ENCODE measurements around the gene MSMP.
A peak's percentile ranks its signal among the peaks of the same experiment; 100 is the strongest.

Gene MSMP

DNA sequence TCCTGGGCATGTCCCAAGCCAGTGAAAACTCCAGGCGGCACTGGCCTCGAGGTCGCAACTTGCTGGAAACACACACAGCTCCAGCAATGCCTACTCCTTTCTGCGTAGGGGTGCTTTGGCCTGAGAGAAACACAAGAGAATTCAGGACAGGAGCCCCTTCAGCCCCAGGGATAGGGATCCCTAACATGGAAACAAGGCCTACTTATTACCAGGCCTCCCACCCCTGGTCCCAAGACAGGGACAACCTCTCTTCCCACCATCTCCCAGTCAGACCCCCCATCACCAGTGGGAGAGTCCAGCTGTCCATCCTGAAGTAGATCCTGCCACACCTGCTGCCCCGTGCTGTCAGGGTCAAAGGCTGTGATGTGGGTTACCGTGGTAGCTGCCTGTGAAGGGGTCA is 13.8 kb downstream of the MSMP start:
- no peak overlapping the region for H3K27ac ChIP-seq (ENCODE audit: low read length)
- no peak overlapping the region for H3K9ac ChIP-seq (ENCODE audit: low read length)
- H3K36me3 ChIP-seq (ENCODE audit: control insufficient read depth, low read depth, low read length): peaks cover 91% of the 10 kb centered on the region
- no peaks in the 10 kb centered on the region for H3K27me3 ChIP-seq (ENCODE audit: control insufficient read depth, insufficient read depth, low read length)
- no peak overlapping the region for H3K4me3 ChIP-seq (ENCODE audit: low read length)
- H3K9me3 ChIP-seq (ENCODE audit: control insufficient read depth, low read depth, low read length): no peaks in the 10 kb centered on the region
- H3K4me1 ChIP-seq (ENCODE audit: control insufficient read depth, low read depth, low read length): no peaks in the 10 kb centered on the region

GRCh38 chr9:35738924-35739323 is 15.2 kb downstream of the MSMP start:
- no peak overlapping the region for H3K4me3 ChIP-seq (ENCODE audit: low read length)
- no peak overlapping the region for H3K27ac ChIP-seq (ENCODE audit: low read length)
- H3K9me3 ChIP-seq (ENCODE audit: control insufficient read depth, low read depth, low read length): no peaks in the 10 kb centered on the region
- H3K9ac ChIP-seq (ENCODE audit: low read length): no peak overlapping the region
- no peaks in the 10 kb centered on the region for H3K27me3 ChIP-seq (ENCODE audit: control insufficient read depth, insufficient read depth, low read length)
- H3K36me3 ChIP-seq (ENCODE audit: control insufficient read depth, low read depth, low read length): peaks cover 92% of the 10 kb centered on the region
- H3K4me1 ChIP-seq (ENCODE audit: control insufficient read depth, low read depth, low read length): no peaks in the 10 kb centered on the region

- Histone ChIP-seq H3K27ac (ENCODE audit: low read length) (no peak overlapping the region), H3K4me1 (ENCODE audit: control insufficient read depth, low read depth, low read length) (peaks cover 4% of the 10 kb centered on the region), H3K36me3 (ENCODE audit: control insufficient read depth, low read depth, low read length) (peaks cover 85% of the 10 kb centered on the region), H3K4me3 (ENCODE audit: low read length) (no peak overlapping the region), H3K9me3 (ENCODE audit: control insufficient read depth, low read depth, low read length) (no peaks in the 10 kb centered on the region), H3K27me3 (ENCODE audit: control insufficient read depth, insufficient read depth, low read length) (no peaks in the 10 kb centered on the region), H3K9ac (ENCODE audit: low read length) (no peak overlapping the region)
Observed at GRCh38 chr9:35738186-35738585, 15.9 kb downstream of the MSMP start.

DNA sequence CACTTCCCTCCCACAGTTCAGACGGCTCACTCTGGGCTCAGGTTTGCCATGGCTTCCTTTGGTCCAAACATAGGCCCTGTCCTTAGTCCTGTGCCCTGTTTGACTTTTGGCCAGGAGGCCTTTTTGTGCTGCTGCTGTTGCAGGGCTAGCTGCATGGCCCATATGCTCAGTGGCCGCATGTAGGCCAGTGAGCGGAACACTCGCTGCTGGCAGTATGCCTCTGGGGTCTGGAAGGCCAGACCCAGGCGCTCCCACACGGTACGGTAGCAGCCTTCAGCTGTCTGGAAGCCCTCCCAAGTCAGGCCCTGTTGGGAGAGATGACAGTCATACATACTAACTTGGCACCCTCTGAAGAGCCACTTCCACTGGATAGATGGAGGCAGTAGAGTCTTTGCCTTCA is 16.9 kb downstream of the MSMP start:
- peaks cover 74% of the 10 kb centered on the region for H3K36me3 ChIP-seq (ENCODE audit: control insufficient read depth, low read depth, low read length)
- H3K4me1 ChIP-seq (ENCODE audit: control insufficient read depth, low read depth, low read length): peaks cover 4% of the 10 kb centered on the region
- H3K9ac ChIP-seq (ENCODE audit: low read length): no peak overlapping the region
- no peak overlapping the region for H3K4me3 ChIP-seq (ENCODE audit: low read length)
- no peaks in the 10 kb centered on the region for H3K27me3 ChIP-seq (ENCODE audit: control insufficient read depth, insufficient read depth, low read length)
- no peaks in the 10 kb centered on the region for H3K9me3 ChIP-seq (ENCODE audit: control insufficient read depth, low read depth, low read length)
- H3K27ac ChIP-seq (ENCODE audit: low read length): no peak overlapping the region

GRCh38 chr9:35736201-35736633 is 17.9 kb downstream of the MSMP start:
- Histone ChIP-seq H3K27me3 (ENCODE audit: control insufficient read depth, insufficient read depth, low read length) (no peaks in the 10 kb centered on the region), H3K9me3 (ENCODE audit: control insufficient read depth, low read depth, low read length) (no peaks in the 10 kb centered on the region), H3K9ac (ENCODE audit: low read length) (no peak overlapping the region), H3K4me1 (ENCODE audit: control insufficient read depth, low read depth, low read length) (peaks cover 5% of the 10 kb centered on the region), H3K36me3 (ENCODE audit: control insufficient read depth, low read depth, low read length) (peaks cover 67% of the 10 kb centered on the region), H3K27ac (ENCODE audit: low read length) (no peak overlapping the region), H3K4me3 (ENCODE audit: low read length) (no peak overlapping the region)

- H3K9me3 ChIP-seq (ENCODE audit: control insufficient read depth, low read depth, low read length): no peaks in the 10 kb centered on the region
- no peak overlapping the region for H3K27ac ChIP-seq (ENCODE audit: low read length)
- peaks cover 48% of the 10 kb centered on the region for H3K36me3 ChIP-seq (ENCODE audit: control insufficient read depth, low read depth, low read length)
- no peak overlapping the region for H3K4me3 ChIP-seq (ENCODE audit: low read length)
- H3K9ac ChIP-seq (ENCODE audit: low read length): no peak overlapping the region
- no peaks in the 10 kb centered on the region for H3K27me3 ChIP-seq (ENCODE audit: control insufficient read depth, insufficient read depth, low read length)
- H3K4me1 ChIP-seq (ENCODE audit: control insufficient read depth, low read depth, low read length): peaks cover 25% of the 10 kb centered on the region
Observed at GRCh38 chr9:35734096-35734495, 20.0 kb downstream of the MSMP start.

DNA sequence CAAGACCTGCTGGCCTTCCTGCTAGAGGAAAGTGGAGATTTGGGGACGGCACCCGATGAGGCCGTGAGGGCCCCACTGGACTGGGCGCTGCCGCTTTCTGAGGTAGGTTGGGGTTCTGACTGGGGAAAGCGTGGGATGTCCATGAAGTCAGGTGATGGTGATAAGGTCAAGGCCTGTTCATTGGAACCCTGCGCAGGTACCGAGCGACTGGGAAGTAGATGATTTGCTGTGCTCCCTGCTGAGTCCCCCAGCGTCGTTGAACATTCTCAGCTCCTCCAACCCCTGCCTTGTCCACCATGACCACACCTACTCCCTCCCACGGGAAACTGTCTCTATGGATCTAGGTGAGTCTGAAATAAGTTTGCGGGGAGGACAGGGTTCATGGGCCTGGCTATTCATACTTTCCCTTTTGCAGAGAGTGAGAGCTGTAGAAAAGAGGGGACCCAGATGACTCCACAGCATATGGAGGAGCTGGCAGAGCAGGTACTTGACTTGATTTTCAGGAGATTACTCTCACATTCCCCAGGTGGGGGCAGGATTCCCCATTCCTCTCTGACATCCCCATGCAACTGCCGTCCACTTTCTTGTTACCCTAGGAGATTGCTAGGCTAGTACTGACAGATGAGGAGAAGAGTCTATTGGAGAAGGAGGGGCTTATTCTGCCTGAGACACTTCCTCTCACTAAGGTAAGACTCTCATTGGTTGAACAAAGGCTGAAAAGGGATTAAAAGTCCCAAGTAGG is 21.1 kb downstream of the MSMP start:
- Histone ChIP-seq H3K9ac (ENCODE audit: low read length) (peak overlapping the region; percentile 77), H3K36me3 (ENCODE audit: control insufficient read depth, low read depth, low read length) (peaks cover 37% of the 10 kb centered on the region), H3K4me1 (ENCODE audit: control insufficient read depth, low read depth, low read length) (peaks cover 33% of the 10 kb centered on the region), H3K27ac (ENCODE audit: low read length) (peak overlapping the region; percentile 52), H3K4me3 (ENCODE audit: low read length) (peak overlapping the region; percentile 93), H3K27me3 (ENCODE audit: control insufficient read depth, insufficient read depth, low read length) (no peaks in the 10 kb centered on the region), H3K9me3 (ENCODE audit: control insufficient read depth, low read depth, low read length) (no peaks in the 10 kb centered on the region)

DNA sequence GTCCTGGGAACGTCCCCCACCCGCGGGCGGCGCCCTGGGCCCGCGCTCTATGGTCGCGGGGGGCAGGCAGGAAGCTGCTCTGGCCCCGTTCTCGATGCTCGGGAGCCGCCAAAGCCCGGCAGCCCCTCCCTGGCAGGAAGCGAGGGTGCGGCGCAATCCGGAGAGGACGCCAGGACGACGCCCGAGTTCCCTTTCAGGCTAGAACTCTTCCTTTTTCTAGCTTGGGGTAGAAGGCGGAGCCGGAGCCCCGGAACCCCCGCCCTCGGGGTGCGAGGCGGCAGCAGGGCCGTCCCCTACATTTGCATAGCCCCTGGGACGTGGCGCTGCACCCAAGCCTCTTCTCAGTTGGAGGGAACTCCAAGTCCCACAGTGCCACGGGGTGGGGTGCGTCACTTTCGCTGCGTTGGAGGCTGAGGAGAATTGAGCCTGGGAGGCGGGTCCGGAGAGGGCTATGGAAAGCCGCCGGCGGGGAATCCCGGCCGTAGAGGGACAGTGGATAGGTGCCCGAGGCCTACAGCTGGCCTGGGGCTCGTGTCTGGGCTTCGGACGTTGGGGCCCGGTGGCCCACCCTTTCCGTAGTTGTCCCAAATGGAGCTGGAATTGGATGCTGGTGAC is 21.8 kb downstream of the MSMP start, which contains the start of the genes CREB3 and TLN1:
Gene CREB3 (plus strand): TSS at position 482 of the 615 bp plus-strand sequence. CDS start 107 bp downstream, at position 589.
Gene TLN1 (minus strand): TSS at position 11 of the 615 bp plus-strand sequence. CDS start 6,501 bp downstream, outside the sequence.
- Histone ChIP-seq H3K9me3 (ENCODE audit: control insufficient read depth, low read depth, low read length) (no peaks in the 10 kb centered on the region), H3K4me3 (ENCODE audit: low read length) (peak within 1 kb of the TSS; percentile 93), H3K4me1 (ENCODE audit: control insufficient read depth, low read depth, low read length) (peaks cover 40% of the 10 kb centered on the region), H3K27me3 (ENCODE audit: control insufficient read depth, insufficient read depth, low read length) (no peaks in the 10 kb centered on the region), H3K27ac (ENCODE audit: low read length) (peak within 1 kb of the TSS; percentile 52), H3K9ac (ENCODE audit: low read length) (peak within 1 kb of the TSS; percentile 77), H3K36me3 (ENCODE audit: control insufficient read depth, low read depth, low read length) (peaks cover 30% of the 10 kb centered on the region)

GRCh38 chr9:35731415-35732184 is 22.5 kb downstream of the MSMP start:
- Histone ChIP-seq H3K4me1 (ENCODE audit: control insufficient read depth, low read depth, low read length) (peaks cover 47% of the 10 kb centered on the region), H3K27ac (ENCODE audit: low read length) (peak overlapping the region; percentile 32)

DNA sequence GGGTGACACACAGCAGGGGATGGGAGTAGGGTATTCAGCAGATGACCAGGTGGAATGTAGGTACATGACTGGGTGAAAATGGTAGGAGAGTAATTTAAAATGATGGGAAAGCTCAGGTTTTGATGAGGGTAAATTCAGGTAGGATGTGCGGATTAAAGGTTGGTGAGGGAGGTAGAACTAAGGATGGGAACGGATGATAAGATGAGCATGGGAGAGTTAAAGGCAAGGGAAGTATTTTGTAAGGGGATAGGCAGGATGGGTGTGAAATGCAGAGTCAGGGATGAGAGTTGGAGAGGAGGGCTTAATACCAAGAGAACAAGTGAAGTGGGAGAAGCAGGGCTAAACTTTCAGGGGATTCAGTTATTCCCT is 23.6 kb downstream of the MSMP start:
- peaks cover 48% of the 10 kb centered on the region for H3K4me1 ChIP-seq (ENCODE audit: control insufficient read depth, low read depth, low read length)

More at GRCh38 chr9:35731415-35732184, 22.5 kb downstream of the MSMP start:
- Histone ChIP-seq H3K27me3 (ENCODE audit: control insufficient read depth, insufficient read depth, low read length) (no peaks in the 10 kb centered on the region), H3K9me3 (ENCODE audit: control insufficient read depth, low read depth, low read length) (no peaks in the 10 kb centered on the region), H3K36me3 (ENCODE audit: control insufficient read depth, low read depth, low read length) (peaks cover 23% of the 10 kb centered on the region), H3K4me3 (ENCODE audit: low read length) (peak overlapping the region; percentile 93), H3K9ac (ENCODE audit: low read length) (peak overlapping the region; percentile 77)

GRCh38 chr9:35729700-35730485 is 24.2 kb downstream of the MSMP start:
- Histone ChIP-seq H3K4me1 (ENCODE audit: control insufficient read depth, low read depth, low read length) (peaks cover 48% of the 10 kb centered on the region), H3K4me3 (ENCODE audit: low read length) (peak overlapping the region; percentile 18), H3K36me3 (ENCODE audit: control insufficient read depth, low read depth, low read length) (peaks cover 9% of the 10 kb centered on the region), H3K27me3 (ENCODE audit: control insufficient read depth, insufficient read depth, low read length) (no peaks in the 10 kb centered on the region), H3K27ac (ENCODE audit: low read length) (no peak overlapping the region), H3K9me3 (ENCODE audit: control insufficient read depth, low read depth, low read length) (no peaks in the 10 kb centered on the region), H3K9ac (ENCODE audit: low read length) (no peak overlapping the region)

More for the DNA sequence above, 23.6 kb downstream of the MSMP start:
- Histone ChIP-seq H3K27me3 (ENCODE audit: control insufficient read depth, insufficient read depth, low read length) (no peaks in the 10 kb centered on the region), H3K27ac (ENCODE audit: low read length) (no peak overlapping the region), H3K4me3 (ENCODE audit: low read length) (peak overlapping the region; percentile 93), H3K9ac (ENCODE audit: low read length) (no peak overlapping the region), H3K9me3 (ENCODE audit: control insufficient read depth, low read depth, low read length) (no peaks in the 10 kb centered on the region), H3K36me3 (ENCODE audit: control insufficient read depth, low read depth, low read length) (peaks cover 12% of the 10 kb centered on the region)
